HEK293 (cell line): ENCODE measurements around the gene ALG6.

Experiments used
- CTCF ChIP-seq: fragments of 450-650 bp; formaldehyde crosslinking; IDR thresholded peaks from 2 replicates; pipeline ENCODE4 v1.5.1; 2016; ENCODE audit warnings: missing biosample characterization, missing genetic modification characterization
- REST ChIP-seq: fragments of 450-650 bp; formaldehyde crosslinking; IDR thresholded peaks from 2 replicates; pipeline ENCODE4 v1.5.1; 2016; ENCODE audit warnings: missing biosample characterization, missing genetic modification characterization
- TCF7L2 ChIP-seq: IDR thresholded peaks from 2 replicates; pipeline ENCODE4 v1.6.1; 2011; ENCODE audit warnings: low read depth, mild to moderate bottlenecking, inconsistent platforms, low read length, moderate library complexity, borderline replicate concordance
- YY1 ChIP-seq: fragments of 450-650 bp; formaldehyde crosslinking; IDR thresholded peaks from 2 replicates; pipeline ENCODE4 v1.5.1; 2018; ENCODE audit warnings: missing biosample characterization, missing genetic modification characterization
- ZNF133 ChIP-seq: fragments of 450-650 bp; formaldehyde crosslinking; IDR thresholded peaks from 2 replicates; pipeline ENCODE4 v1.5.1; 2016; ENCODE audit warnings: missing biosample characterization, missing genetic modification characterization
- ZNF2 ChIP-seq: fragments of 450-650 bp; formaldehyde crosslinking; IDR thresholded peaks from 2 replicates; pipeline ENCODE4 v1.5.1; 2016; ENCODE audit warnings: missing biosample characterization, missing genetic modification characterization
- ZNF335 ChIP-seq: fragments of 450-650 bp; formaldehyde crosslinking; conservative IDR thresholded peaks from 2 replicates; pipeline ENCODE4 v1.5.1; 2016; ENCODE audit warnings: missing biosample characterization, missing genetic modification characterization
- ZNF776 ChIP-seq: fragments of 450-650 bp; formaldehyde crosslinking; IDR thresholded peaks from 2 replicates; pipeline ENCODE4 v1.5.0; 2017; ENCODE audit warnings: missing biosample characterization, missing genetic modification characterization, borderline replicate concordance
- ZNF843 ChIP-seq: fragments of 450-650 bp; formaldehyde crosslinking; IDR thresholded peaks from 2 replicates; pipeline ENCODE4 v1.5.1; 2016; ENCODE audit warnings: missing biosample characterization, missing genetic modification characterization
- ZSCAN5A ChIP-seq: fragments of 450-650 bp; formaldehyde crosslinking; IDR thresholded peaks from 2 replicates; pipeline ENCODE4 v1.5.1; 2016; ENCODE audit warnings: missing biosample characterization, missing genetic modification characterization

GRCh38 chr1:63363014-63363413 is 4.4 kb upstream of the ALG6 start:
- TF ChIP-seq CTCF (tag by site-specific recombination) = no peak
- TF ChIP-seq ZNF335 (tag by site-specific recombination) = no peak
- TF ChIP-seq YY1 (tag by site-specific recombination) = no peak
- no peak for TF ChIP-seq TCF7L2
- no peak for TF ChIP-seq ZNF843 (tag by site-specific recombination)
- no peak for TF ChIP-seq ZNF2 (tag by site-specific recombination)
- TF ChIP-seq ZNF776 (tag by site-specific recombination) = no peak
- TF ChIP-seq ZSCAN5A (tag by site-specific recombination) = no peak
- no peak for TF ChIP-seq ZNF133 (tag by site-specific recombination)
- no peak for TF ChIP-seq REST (tag by site-specific recombination)
